Measurements from ENCODE around the gene CCDC12.
"Not testable (repeated sequence)": the region's sequence is repeated elsewhere in the genome, so short reads cannot be mapped to it uniquely, and the experiment has no call there.

Gene CCDC12

GRCh38 chr3:46971742-46972141 lies 4.8 kb downstream of the CCDC12 start:
- Histone ChIP-seq H3K4me3 (ENCODE audit: extremely low read depth, insufficient read depth, low read length, poor library complexity, severe bottlenecking) (no peak overlapping the region), H3K4me1 (ENCODE audit: control insufficient read depth, insufficient read depth, low read length, poor library complexity, severe bottlenecking) (peaks cover 11% of the 10 kb centered on the region), H3K36me3 (ENCODE audit: control insufficient read depth, insufficient read depth, low read length) (peaks cover 42% of the 10 kb centered on the region), H3K9me3 (ENCODE audit: control insufficient read depth, low read length) (no peaks in the 10 kb centered on the region), H3K27ac (ENCODE audit: low read depth, low read length, severe bottlenecking) (no peak overlapping the region)
- WGBS, 2 experiments (ENCODE audit: insufficient coverage in 2 of 2), result 80 to 88% methylated on average over 1 of the region's 1 CpG

GRCh38 chr3:46971151-46971550 lies 5.4 kb downstream of the CCDC12 start:
- WGBS, 2 experiments (ENCODE audit: insufficient coverage in 2 of 2), result 93 to 95% methylated on average over 5 of the region's 6 CpGs
- H3K4me3 ChIP-seq (ENCODE audit: extremely low read depth, insufficient read depth, low read length, poor library complexity, severe bottlenecking), result no peak overlapping the region
- H3K36me3 ChIP-seq (ENCODE audit: control insufficient read depth, insufficient read depth, low read length), result peaks cover 47% of the 10 kb centered on the region
- H3K27ac ChIP-seq (ENCODE audit: low read depth, low read length, severe bottlenecking), result no peak overlapping the region
- H3K9me3 ChIP-seq (ENCODE audit: control insufficient read depth, low read length), result no peaks in the 10 kb centered on the region
- peaks cover 11% of the 10 kb centered on the region for H3K4me1 ChIP-seq (ENCODE audit: control insufficient read depth, insufficient read depth, low read length, poor library complexity, severe bottlenecking)

GRCh38 chr3:46970391-46971091 lies 6.0 kb downstream of the CCDC12 start:
- H3K9me3 ChIP-seq (ENCODE audit: control insufficient read depth, low read length), result no peaks in the 10 kb centered on the region
- no peak overlapping the region for H3K27ac ChIP-seq (ENCODE audit: low read depth, low read length, severe bottlenecking)
- H3K4me1 ChIP-seq (ENCODE audit: control insufficient read depth, insufficient read depth, low read length, poor library complexity, severe bottlenecking), result peaks cover 11% of the 10 kb centered on the region
- no peak overlapping the region for H3K4me3 ChIP-seq (ENCODE audit: extremely low read depth, insufficient read depth, low read length, poor library complexity, severe bottlenecking)
- 92 to 100% methylated on average over 2 of the region's 3 CpGs for WGBS, 2 experiments (ENCODE audit: insufficient coverage in 2 of 2)
- H3K36me3 ChIP-seq (ENCODE audit: control insufficient read depth, insufficient read depth, low read length), result peaks cover 54% of the 10 kb centered on the region

GRCh38 chr3:46968783-46969428 lies 7.6 kb downstream of the CCDC12 start:
- no peaks in the 10 kb centered on the region for H3K9me3 ChIP-seq (ENCODE audit: control insufficient read depth, low read length)
- no peak overlapping the region for H3K27ac ChIP-seq (ENCODE audit: low read depth, low read length, severe bottlenecking)
- H3K4me3 ChIP-seq (ENCODE audit: extremely low read depth, insufficient read depth, low read length, poor library complexity, severe bottlenecking), result no peak overlapping the region
- peaks cover 11% of the 10 kb centered on the region for H3K4me1 ChIP-seq (ENCODE audit: control insufficient read depth, insufficient read depth, low read length, poor library complexity, severe bottlenecking)
- H3K36me3 ChIP-seq (ENCODE audit: control insufficient read depth, insufficient read depth, low read length), result peaks cover 51% of the 10 kb centered on the region
- 61 to 76% methylated on average over 5 to 6 of the region's 9 CpGs for WGBS, 2 experiments (ENCODE audit: insufficient coverage in 2 of 2)

GRCh38 chr3:46966811-46967210 lies 9.7 kb downstream of the CCDC12 start:
- Histone ChIP-seq H3K36me3 (ENCODE audit: control insufficient read depth, insufficient read depth, low read length) (peaks cover 48% of the 10 kb centered on the region), H3K9me3 (ENCODE audit: control insufficient read depth, low read length) (no peaks in the 10 kb centered on the region), H3K4me3 (ENCODE audit: extremely low read depth, insufficient read depth, low read length, poor library complexity, severe bottlenecking) (no peak overlapping the region), H3K4me1 (ENCODE audit: control insufficient read depth, insufficient read depth, low read length, poor library complexity, severe bottlenecking) (peaks cover 7% of the 10 kb centered on the region), H3K27ac (ENCODE audit: low read depth, low read length, severe bottlenecking) (no peak overlapping the region)
- 91 to 94% methylated on average over 5 of the region's 5 CpGs for WGBS, 2 experiments (ENCODE audit: insufficient coverage in 2 of 2)

GRCh38 chr3:46965151-46965550 lies 11.4 kb downstream of the CCDC12 start:
- Histone ChIP-seq H3K9me3 (ENCODE audit: control insufficient read depth, low read length) (no peaks in the 10 kb centered on the region), H3K4me3 (ENCODE audit: extremely low read depth, insufficient read depth, low read length, poor library complexity, severe bottlenecking) (no peak overlapping the region), H3K4me1 (ENCODE audit: control insufficient read depth, insufficient read depth, low read length, poor library complexity, severe bottlenecking) (peaks cover 16% of the 10 kb centered on the region), H3K27ac (ENCODE audit: low read depth, low read length, severe bottlenecking) (no peak overlapping the region), H3K36me3 (ENCODE audit: control insufficient read depth, insufficient read depth, low read length) (peaks cover 43% of the 10 kb centered on the region)
- WGBS, 2 experiments (ENCODE audit: insufficient coverage in 2 of 2), result 95% methylated on average over 5 to 6 of the region's 6 CpGs

GRCh38 chr3:46964038-46964590 lies 12.4 kb downstream of the CCDC12 start:
- H3K4me1 ChIP-seq (ENCODE audit: control insufficient read depth, insufficient read depth, low read length, poor library complexity, severe bottlenecking), result peaks cover 26% of the 10 kb centered on the region
- not testable (repeated sequence) for H3K4me3 ChIP-seq (ENCODE audit: extremely low read depth, insufficient read depth, low read length, poor library complexity, severe bottlenecking); H3K9me3 ChIP-seq (ENCODE audit: control insufficient read depth, low read length); H3K27ac ChIP-seq (ENCODE audit: low read depth, low read length, severe bottlenecking)
- 98% methylated on average over 11 to 12 of the region's 36 CpGs for WGBS, 2 experiments (ENCODE audit: insufficient coverage in 2 of 2)
- peaks cover 40% of the 10 kb centered on the region for H3K36me3 ChIP-seq (ENCODE audit: control insufficient read depth, insufficient read depth, low read length)

GRCh38 chr3:46962990-46963389 lies 13.6 kb downstream of the CCDC12 start:
- H3K27ac ChIP-seq (ENCODE audit: low read depth, low read length, severe bottlenecking), result no peak overlapping the region
- WGBS, 2 experiments (ENCODE audit: insufficient coverage in 2 of 2), result 100% methylated on average over 1 of the region's 1 CpG; no CpG with 5 or more reads in 1 of the 2 experiments
- H3K9me3 ChIP-seq (ENCODE audit: control insufficient read depth, low read length), result no peaks in the 10 kb centered on the region
- H3K4me3 ChIP-seq (ENCODE audit: extremely low read depth, insufficient read depth, low read length, poor library complexity, severe bottlenecking), result no peak overlapping the region
- H3K36me3 ChIP-seq (ENCODE audit: control insufficient read depth, insufficient read depth, low read length), result peaks cover 49% of the 10 kb centered on the region
- peaks cover 26% of the 10 kb centered on the region for H3K4me1 ChIP-seq (ENCODE audit: control insufficient read depth, insufficient read depth, low read length, poor library complexity, severe bottlenecking)

GRCh38 chr3:46962427-46962826 lies 14.1 kb downstream of the CCDC12 start:
- Histone ChIP-seq H3K36me3 (ENCODE audit: control insufficient read depth, insufficient read depth, low read length) (peaks cover 46% of the 10 kb centered on the region), H3K4me1 (ENCODE audit: control insufficient read depth, insufficient read depth, low read length, poor library complexity, severe bottlenecking) (peaks cover 26% of the 10 kb centered on the region), H3K27ac (ENCODE audit: low read depth, low read length, severe bottlenecking) (no peak overlapping the region), H3K4me3 (ENCODE audit: extremely low read depth, insufficient read depth, low read length, poor library complexity, severe bottlenecking) (no peak overlapping the region), H3K9me3 (ENCODE audit: control insufficient read depth, low read length) (no peaks in the 10 kb centered on the region)
- 80% methylated on average over 1 of the region's 1 CpG; no CpG with 5 or more reads in 1 of the 2 experiments for WGBS, 2 experiments (ENCODE audit: insufficient coverage in 2 of 2)

GRCh38 chr3:46960835-46961234 lies 15.7 kb downstream of the CCDC12 start:
- Histone ChIP-seq H3K4me3 (ENCODE audit: extremely low read depth, insufficient read depth, low read length, poor library complexity, severe bottlenecking) (no peak overlapping the region), H3K9me3 (ENCODE audit: control insufficient read depth, low read length) (no peaks in the 10 kb centered on the region), H3K36me3 (ENCODE audit: control insufficient read depth, insufficient read depth, low read length) (peaks cover 37% of the 10 kb centered on the region), H3K27ac (ENCODE audit: low read depth, low read length, severe bottlenecking) (peak overlapping the region; percentile 67), H3K4me1 (ENCODE audit: control insufficient read depth, insufficient read depth, low read length, poor library complexity, severe bottlenecking) (peaks cover 26% of the 10 kb centered on the region)
- no CpG with 5 or more reads among the region's 1 CpG for WGBS, 2 experiments (ENCODE audit: insufficient coverage in 2 of 2)
